ENCODE measurements around the gene AREL1.

The AREL1 gene

GRCh38 chr14:74611650-74612349 lies 101.1 kb downstream of the AREL1 start, which contains the start of gene LTBP2:
TSS of gene LTBP2 (minus strand) at chr14:74612237. CDS start at chr14:74611944, 293 bp downstream.
- DNase-seq (ENCODE audit: low read depth) = no peak

All from GM04503 (cell line).